H9 (cell line): Measurements from ENCODE around the gene ABCC3. TPM values are rescaled to one million over a fixed set of nuclear protein-coding genes. Genes with fewer than 3 reads are reported as not detected.

Experiments
- DNase-seq: peaks from one replicate; pipeline ENCODE4 v3.0.0-alpha.2; 2017
- H2AFZ ChIP-seq: one replicate; pipeline ENCODE4 v1.6.1; 2013; ENCODE audit warnings: mild to moderate bottlenecking, low read length, control low read depth, moderate library complexity
- H2AK5ac ChIP-seq: 2 replicates; pipeline ENCODE4 v1.6.1; 2013; ENCODE audit warnings: low read length, control low read depth, mixed read lengths; ENCODE audit not compliant: insufficient read length
- H2BK120ac ChIP-seq: one replicate; pipeline ENCODE4 v1.6.1; 2013; ENCODE audit warnings: low read depth, mild to moderate bottlenecking, low read length, control low read depth, inconsistent platforms; ENCODE audit not compliant: poor library complexity, severe bottlenecking
- H2BK12ac ChIP-seq: 2 replicates; pipeline ENCODE4 v1.6.1; 2013; ENCODE audit warnings: low read length, control low read depth, mixed read lengths, low read depth; ENCODE audit not compliant: insufficient read length
- H2BK15ac ChIP-seq: 2 replicates; pipeline ENCODE4 v1.6.1; 2013; ENCODE audit warnings: low read depth, low read length, control low read depth
- H2BK20ac ChIP-seq: one replicate; pipeline ENCODE4 v1.6.1; 2013; ENCODE audit warnings: low read depth, mild to moderate bottlenecking, low read length, control low read depth, inconsistent platforms; ENCODE audit not compliant: poor library complexity, severe bottlenecking
- H2BK5ac ChIP-seq: 2 replicates; pipeline ENCODE4 v1.6.1; 2013; ENCODE audit warnings: low read length, control low read depth, mixed read lengths; ENCODE audit not compliant: insufficient read length
- H3K14ac ChIP-seq: 2 replicates; pipeline ENCODE4 v1.6.1; 2013; ENCODE audit warnings: low read length, control low read depth; ENCODE audit not compliant: insufficient read depth
- H3K18ac ChIP-seq: 2 replicates; pipeline ENCODE4 v1.6.1; 2013; ENCODE audit warnings: low read depth, mild to moderate bottlenecking, mixed read lengths, low read length, control low read depth; ENCODE audit not compliant: insufficient read length
- H3K23ac ChIP-seq: 2 replicates; pipeline ENCODE4 v1.6.1; 2013; ENCODE audit warnings: low read length, control low read depth, mixed read lengths, low read depth; ENCODE audit not compliant: insufficient read length
- H3K23me2 ChIP-seq: 2 replicates; pipeline ENCODE4 v1.6.1; 2013; ENCODE audit warnings: low read depth, mild to moderate bottlenecking, mixed read lengths, low read length, control low read depth; ENCODE audit not compliant: insufficient read length, poor library complexity, severe bottlenecking
- H3K27ac ChIP-seq: 2 replicates; pipeline ENCODE4 v1.5.1; 2013; ENCODE audit warnings: low read length, control low read depth, mixed read lengths, low read depth; ENCODE audit not compliant: insufficient read length
- H3K27me3 ChIP-seq: 2 replicates; pipeline ENCODE4 v1.6.1; 2013; ENCODE audit warnings: low read length, control low read depth, inconsistent platforms; ENCODE audit not compliant: insufficient read depth
- H3K4ac ChIP-seq: 2 replicates; pipeline ENCODE4 v1.6.1; 2013; ENCODE audit warnings: low read depth, mild to moderate bottlenecking, control low read depth, inconsistent platforms, low read length, moderate library complexity
- H3K4me1 ChIP-seq: 2 replicates; pipeline ENCODE4 v1.6.1; 2013; ENCODE audit warnings: low read length, control low read depth, inconsistent platforms; ENCODE audit not compliant: insufficient read depth
- H3K4me2 ChIP-seq: 2 replicates; pipeline ENCODE4 v1.6.1; 2013; ENCODE audit warnings: low read length, control low read depth, mixed read lengths; ENCODE audit not compliant: insufficient read length, insufficient read depth
- H3K56ac ChIP-seq: 2 replicates; pipeline ENCODE4 v1.6.1; 2013; ENCODE audit warnings: low read depth, mild to moderate bottlenecking, mixed read lengths, low read length, control low read depth; ENCODE audit not compliant: insufficient read length
- H3K79me1 ChIP-seq: 2 replicates; pipeline ENCODE4 v1.6.1; 2013; ENCODE audit warnings: low read depth, mild to moderate bottlenecking, moderate library complexity, low read length, control low read depth, inconsistent platforms; ENCODE audit not compliant: insufficient read depth, poor library complexity, severe bottlenecking
- H3K79me2 ChIP-seq: 2 replicates; pipeline ENCODE4 v1.6.1; 2013; ENCODE audit warnings: low read length, control low read depth, inconsistent platforms; ENCODE audit not compliant: insufficient read depth
- H3K9ac ChIP-seq: 2 replicates; pipeline ENCODE4 v1.6.1; 2013; ENCODE audit warnings: low read length, control low read depth, mixed read lengths; ENCODE audit not compliant: insufficient read length; ENCODE audit errors: extremely low read depth
- H3K9me3 ChIP-seq: one replicate; pipeline ENCODE4 v1.6.1; 2013; ENCODE audit warnings: low read depth, low read length, inconsistent platforms; ENCODE audit not compliant: control insufficient read depth
- H3T11ph ChIP-seq: one replicate; pipeline ENCODE4 v1.6.1; 2013; ENCODE audit warnings: mild to moderate bottlenecking, low read length, control low read depth, inconsistent platforms
- H4K20me1 ChIP-seq: one replicate; pipeline ENCODE4 v1.6.1; 2013; ENCODE audit not compliant: control insufficient read depth, insufficient read length, insufficient read depth
- H4K5ac ChIP-seq: 2 replicates; pipeline ENCODE4 v1.6.1; 2013; ENCODE audit warnings: low read depth, mild to moderate bottlenecking, mixed read lengths, low read length, control low read depth; ENCODE audit not compliant: insufficient read length
- H4K8ac ChIP-seq: replicated peaks from 2 replicates; pipeline ENCODE4 v1.6.1; 2013; ENCODE audit warnings: low read length, control low read depth, mixed read lengths, low read depth; ENCODE audit not compliant: insufficient read length
- H4K91ac ChIP-seq: 2 replicates; pipeline ENCODE4 v1.6.1; 2013; ENCODE audit warnings: low read depth, mild to moderate bottlenecking, moderate library complexity, mixed read lengths, low read length, control low read depth; ENCODE audit not compliant: insufficient read length
- H3K27ac Mint-ChIP-seq, 3 experiments: 2 replicates in 2 of 3; 3 replicates in 1 of 3; pipeline ENCODE4 v1.8.0; 2020 to 2021; ENCODE audit warnings: mixed read lengths in 3 of 3, mild to moderate bottlenecking in 1 of 3, moderate library complexity in 1 of 3
- H3K27me3 Mint-ChIP-seq: 2 replicates; pipeline ENCODE4 v1.8.0; 2021; ENCODE audit warnings: low read depth, mild to moderate bottlenecking, moderate library complexity, mixed read lengths
- H3K36me3 Mint-ChIP-seq, 3 experiments: 2 replicates in 2 of 3; 3 replicates in 1 of 3; pipeline ENCODE4 v1.8.0; 2020 to 2021; ENCODE audit warnings: low read depth in 3 of 3, mixed read lengths in 3 of 3; ENCODE audit not compliant: insufficient read depth in 1 of 3
- H3K4me1 Mint-ChIP-seq, 2 experiments: 2 replicates each; pipeline ENCODE4 v1.8.0; 2020; ENCODE audit warnings: mixed read lengths in 2 of 2
- H3K4me3 Mint-ChIP-seq, 2 experiments: 2 replicates in 1 of 2; 3 replicates in 1 of 2; pipeline ENCODE4 v1.8.0; 2020 to 2021; ENCODE audit warnings: mild to moderate bottlenecking in 2 of 2, mixed read lengths in 2 of 2, moderate library complexity in 1 of 2
- H3K9me3 Mint-ChIP-seq, 2 experiments: 2 replicates in 1 of 2; 3 replicates in 1 of 2; pipeline ENCODE4 v1.8.0; 2020; ENCODE audit warnings: mild to moderate bottlenecking in 2 of 2, mixed read lengths in 2 of 2, moderate library complexity in 1 of 2
- CTCF ChIP-seq: fragments of 200-600 bp; sonication (generic); conservative IDR thresholded peaks from 3 replicates; pipeline ENCODE4 v1.8.0; 2021; ENCODE audit warnings: antibody characterized with exemption, mild to moderate bottlenecking
- WGBS: extraction: QIAGEN DNeasy Blood & Tissue Kit; methylation state at CpG from one replicate; pipeline ENCODE4 v1.1.7; 2013; ENCODE audit warnings: missing lambda C conversion rate, low lambda C conversion rate, mixed read lengths; ENCODE audit not compliant: insufficient read length; ENCODE audit errors: extremely low coverage; 5-methylcytosine and 5-hydroxymethylcytosine counted together
- total RNA-seq: library from RNA; stranded (reverse); gene quantifications from 2 replicates; pipeline ENCODE4 v1.2.1, GENCODE V29; 2021

The ABCC3 gene
- total RNA-seq, 1 experiment from 2014 or later: 0.31 TPM

- H2BK12ac ChIP-seq: no peak overlapping the region
- H2BK5ac ChIP-seq: no peak overlapping the region
- Mint-ChIP-seq H3K36me3 (no peaks in the 10 kb centered on the region), H3K9me3 (no peaks in the 10 kb centered on the region; a peak in 1 of 5 replicates), H3K27me3 (peaks cover 6% of the 10 kb centered on the region), H3K27ac (no peak overlapping the region), H3K4me1 (peaks cover 6% of the 10 kb centered on the region in 2 experiments), H3K4me3 (no peak overlapping the region)
- H4K8ac ChIP-seq: no peak overlapping the region
- H4K5ac ChIP-seq: no peak overlapping the region
- no peak overlapping the region for H2AK5ac ChIP-seq
- H3T11ph ChIP-seq: no peak overlapping the region
- H4K91ac ChIP-seq: no peak overlapping the region
- no peaks in the 10 kb centered on the region for H3K4me1 ChIP-seq
- H2BK20ac ChIP-seq: no peak overlapping the region
- WGBS: 100% methylated on average over 1 of the region's 3 CpGs
- H3K56ac ChIP-seq: no peak overlapping the region
- no peak overlapping the region for H3K4me2 ChIP-seq
- H3K27ac ChIP-seq: no peak overlapping the region
- no peaks in the 10 kb centered on the region for H3K23me2 ChIP-seq
- H3K27me3 ChIP-seq: no peaks in the 10 kb centered on the region
- no peak overlapping the region for H3K14ac ChIP-seq
- TF ChIP-seq CTCF: no peak
- no peak overlapping the region for H3K4ac ChIP-seq
- H2AFZ ChIP-seq: no peak overlapping the region
- no peak overlapping the region for H2BK15ac ChIP-seq
- H2BK120ac ChIP-seq: no peak overlapping the region
- H3K9me3 ChIP-seq: no peaks in the 10 kb centered on the region
- no peak overlapping the region for H3K9ac ChIP-seq
- H4K20me1 ChIP-seq: peaks cover 2% of the 10 kb centered on the region
- H3K23ac ChIP-seq: no peak overlapping the region
- H3K79me1 ChIP-seq: no peaks in the 10 kb centered on the region
- no peak overlapping the region for H3K18ac ChIP-seq
- H3K79me2 ChIP-seq: no peaks in the 10 kb centered on the region
- no peak for DNase-seq
These were observed 11.3 kb downstream of the ABCC3 start for GRCh38 chr17:50645748-50646682.
